ENCODE data around the gene TCF7L1.

GRCh38 chr2:85266146-85267041 lies 133.2 kb downstream of the TCF7L1 start:
- TF ChIP-seq POLR2A (IDR thresholded peaks at IDR 0.05; ENCODE audit: extremely low read depth, insufficient read length) (no peak), CTCF (IDR thresholded peaks at IDR 0.05; ENCODE audit: low read depth, low read length) (peak; percentile 97), MAX (IDR thresholded peaks at IDR 0.05; ENCODE audit: low read depth, low read length) (peak; percentile 24; the same call in 1 of the 2 replicates), MYC (IDR thresholded peaks at IDR 0.05; ENCODE audit: low read depth, low read length) (0 out of 2 replicates have a peak, but pooled peaks have one; percentile 20)

All from NB4 (cell line).